IMR-90 (cell line): ENCODE measurements around the gene GNAS-AS1. TPM values are rescaled to one million over a fixed set of nuclear protein-coding genes. Genes with fewer than 3 reads are reported as not detected.

ENCODE experiments used
- ATAC-seq: fragments of 200-7000 bp; cut with Tn5 transposase; 2 replicates; pipeline ENCODE4 v1.9.1; 2020; ENCODE audit warnings: low read depth, mild to moderate bottlenecking, moderate library complexity
- BruUV-seq: library from RNA; stranded (reverse); fragments of 400-500 nt; replicated peaks from 2 replicates; lab custom pipeline; 2021; lab: Mats Ljungman, UMichigan
- CTCF ChIA-PET: fragments of 300-600 bp; formaldehyde crosslinking; extraction: SDS; loops from one replicate; lab custom pipeline; 2021; ENCODE audit warnings: antibody characterized with exemption; lab: Yijun Ruan, JAX
- POLR2A ChIA-PET: fragments of 300-600 bp; sonication (Branson Sonifier 250); formaldehyde crosslinking; loops from one replicate; lab custom pipeline; 2022; ENCODE audit warnings: antibody characterized with exemption; ENCODE audit not compliant: unreplicated experiment; lab: Charles Lee
- DNase-seq: peaks from one replicate; pipeline ENCODE4 v3.0.0; 2013
- H2AFZ ChIP-seq: replicated peaks from 2 replicates; pipeline ENCODE3; 2013; ENCODE audit warnings: low read length, mild to moderate bottlenecking; ENCODE audit not compliant: poor library complexity
- H2AK5ac ChIP-seq: 2 replicates; pipeline ENCODE4 v1.6.1; 2013; ENCODE audit warnings: low read depth, low read length, inconsistent platforms
- H2AK9ac ChIP-seq: replicated peaks from 2 replicates; pipeline ENCODE3; 2013; ENCODE audit warnings: mild to moderate bottlenecking, low read depth, low read length, moderate library complexity; ENCODE audit not compliant: poor library complexity
- H2BK120ac ChIP-seq: 2 replicates; pipeline ENCODE4 v1.6.1; 2013; ENCODE audit warnings: low read depth, low read length, inconsistent platforms
- H2BK15ac ChIP-seq: 3 replicates; pipeline ENCODE4 v1.6.1; 2013; ENCODE audit warnings: low read depth, low read length, inconsistent platforms
- H2BK20ac ChIP-seq: 2 replicates; pipeline ENCODE4 v1.6.1; 2013; ENCODE audit warnings: low read depth, mild to moderate bottlenecking, inconsistent platforms, low read length, moderate library complexity
- H2BK5ac ChIP-seq: 2 replicates; pipeline ENCODE4 v1.6.1; 2013; ENCODE audit warnings: mild to moderate bottlenecking, low read depth, low read length, inconsistent platforms; ENCODE audit not compliant: poor library complexity, severe bottlenecking
- H3K14ac ChIP-seq: replicated peaks from 2 replicates; pipeline ENCODE4 v1.6.1; 2013; ENCODE audit warnings: low read depth, low read length, inconsistent platforms
- H3K18ac ChIP-seq: 2 replicates; pipeline ENCODE4 v1.6.1; 2013; ENCODE audit warnings: low read depth, low read length, control low read depth
- H3K23ac ChIP-seq: 2 replicates; pipeline ENCODE4 v1.6.1; 2013; ENCODE audit warnings: low read depth, low read length, inconsistent platforms
- H3K27ac ChIP-seq: 2 replicates; pipeline ENCODE4 v1.5.1; 2013; ENCODE audit warnings: mild to moderate bottlenecking, control low read depth, low read length; ENCODE audit not compliant: insufficient read depth
- H3K27me3 ChIP-seq: 2 replicates; pipeline ENCODE4 v1.6.1; 2013; ENCODE audit warnings: low read length; ENCODE audit not compliant: control insufficient read depth, insufficient read depth
- H3K36me3 ChIP-seq: 2 replicates; pipeline ENCODE4 v1.6.1; 2013; ENCODE audit warnings: low read length, mixed read lengths; ENCODE audit not compliant: control insufficient read depth, insufficient read depth
- H3K4ac ChIP-seq: 2 replicates; pipeline ENCODE4 v1.6.1; 2013; ENCODE audit warnings: low read depth, low read length, inconsistent platforms
- H3K4me1 ChIP-seq: 2 replicates; pipeline ENCODE4 v1.6.1; 2013; ENCODE audit warnings: low read length, mixed read lengths; ENCODE audit not compliant: control insufficient read depth, insufficient read depth
- H3K4me2 ChIP-seq: 2 replicates; pipeline ENCODE4 v1.6.1; 2013; ENCODE audit warnings: low read depth, mild to moderate bottlenecking, control low read depth, low read length, moderate library complexity
- H3K4me3 ChIP-seq: 2 replicates; pipeline ENCODE4 v1.5.1; 2013; ENCODE audit warnings: low read depth, mild to moderate bottlenecking, control low read depth, low read length, moderate library complexity; ENCODE audit not compliant: insufficient read depth
- H3K56ac ChIP-seq: 2 replicates; pipeline ENCODE4 v1.6.1; 2013; ENCODE audit warnings: low read length, inconsistent platforms; ENCODE audit not compliant: insufficient read depth; ENCODE audit errors: extremely low read depth
- H3K79me1 ChIP-seq, 2 experiments: 2 replicates each; pipeline ENCODE4 v1.6.1; 2013; ENCODE audit warnings: low read length in 2 of 2, inconsistent platforms in 1 of 2, low read depth in 1 of 2
- H3K9ac ChIP-seq: 2 replicates; pipeline ENCODE4 v1.6.1; 2013; ENCODE audit warnings: low read depth, low read length, control low read depth
- H3K9me1 ChIP-seq: 2 replicates; pipeline ENCODE4 v1.6.1; 2013; ENCODE audit warnings: low read length, inconsistent platforms; ENCODE audit not compliant: insufficient read depth
- H3K9me3 ChIP-seq: 2 replicates; pipeline ENCODE4 v1.6.1; 2013; ENCODE audit warnings: low read length; ENCODE audit not compliant: control insufficient read depth, insufficient read depth
- H4K20me1 ChIP-seq: 2 replicates; pipeline ENCODE4 v1.6.1; 2013; ENCODE audit warnings: low read length, inconsistent platforms; ENCODE audit not compliant: insufficient read depth
- H4K5ac ChIP-seq: 2 replicates; pipeline ENCODE4 v1.6.1; 2013; ENCODE audit warnings: mild to moderate bottlenecking, low read depth, low read length, control low read depth
- H4K8ac ChIP-seq, 2 experiments: 2 replicates each; pipeline ENCODE4 v1.6.1; 2013; ENCODE audit warnings: low read depth in 2 of 2, low read length in 2 of 2, control low read depth in 1 of 2, inconsistent platforms in 1 of 2
- H4K91ac ChIP-seq: 2 replicates; pipeline ENCODE4 v1.6.1; 2013; ENCODE audit warnings: low read depth, low read length, inconsistent platforms; ENCODE audit not compliant: insufficient read depth
- BHLHE40 ChIP-seq: fragments of 150-350 bp; IDR thresholded peaks from 2 replicates; pipeline ENCODE4 v1.6.1; 2016; ENCODE audit warnings: mild to moderate bottlenecking, low read depth, low read length
- CTCF ChIP-seq: conservative IDR thresholded peaks from 2 replicates; pipeline ENCODE4 v1.5.1; 2012; ENCODE audit warnings: mild to moderate bottlenecking, low read depth, low read length, improper control_type of control experiment
- SMC3 ChIP-seq: fragments of 150-350 bp; IDR thresholded peaks from 2 replicates; pipeline ENCODE4 v1.6.1; 2016; ENCODE audit warnings: low read depth, mild to moderate bottlenecking, antibody characterized with exemption, low read length, moderate library complexity
- whole genome bisulfite sequencing, 2 experiments: methylation state at CpG; one replicate each; pipeline versions ENCODE4 v1.1.5 to v1.1.7; 2013; ENCODE audit warnings: missing lambda C conversion rate in 2 of 2; ENCODE audit not compliant: insufficient read length in 1 of 2; ENCODE audit errors: extremely low coverage in 2 of 2; 5-methylcytosine and 5-hydroxymethylcytosine counted together
- dilution Hi-C: fragments of 300-500 bp; cut with HindIII; formaldehyde crosslinking; loops from one replicate; pipeline ENCODE4 v1.14.3; 2018; ENCODE audit warnings: low sequenced_read_pairs; ENCODE audit not compliant: unreplicated experiment
- in situ Hi-C: fragments of 300-500 bp; cut with MboI; formaldehyde crosslinking; loops from 3 replicates; pipeline ENCODE4 v1.14.3; 2019; ENCODE audit warnings: low sequenced_read_pairs, inconsistent platforms, mixed read lengths
- intact Hi-C: fragments of 100-400 bp; cut with micrococcal nuclease; formaldehyde crosslinking; loops from 2 replicates; pipeline ENCODE4 v1.10.0; 2022
- polyA plus RNA-seq, 3 experiments: library from polyadenylated mRNA; depleted of rRNA; stranded (reverse); fragments of >200 nt; gene quantifications; 2 replicates each; pipeline ENCODE4 v1.2.3, GENCODE V29; 2012; ENCODE audit warnings: low replicate concordance in 1 of 3
- total RNA-seq: library from RNA; depleted of rRNA; stranded (reverse); fragments of >200 nt; gene quantifications from 2 replicates; pipeline ENCODE4 v1.2.3, GENCODE V29; 2012

Gene GNAS-AS1
- total and polyA plus RNA-seq, 2 of the 4 experiments (the other 2 are of a cell fraction): 0.54 to 0.60 TPM

- no peak overlapping the region for H2BK120ac ChIP-seq
- H3K9me3 ChIP-seq: no peaks in the 10 kb centered on the region
- H3K27me3 ChIP-seq: peaks cover 34% of the 10 kb centered on the region
- H2BK5ac ChIP-seq: no peak overlapping the region
- H3K4me2 ChIP-seq: no peak overlapping the region
- in situ Hi-C loops: no loop called here
- H3K56ac ChIP-seq: no peak overlapping the region
- no peaks in the 10 kb centered on the region; the same call in 1 of the 2 replicates for H3K9me1 ChIP-seq
- TF ChIP-seq CTCF (no peak), BHLHE40 (no peak), SMC3 (no peak)
- ATAC-seq (no peak), DNase-seq (no peak)
- H2BK20ac ChIP-seq: no peak overlapping the region
- no peaks in the 10 kb centered on the region for H3K79me1 ChIP-seq
- no peak overlapping the region for H2AK5ac ChIP-seq
- intact Hi-C loops: loop anchor here (10.0 kb wide), 1 partner anchor 602 kb away; no protein-coding TSS in a partner anchor
- WGBS, 2 experiments: no CpG with 5 or more reads among the region's 10 CpGs
- H3K14ac ChIP-seq: no peak overlapping the region
- POLR2A ChIA-PET: no interaction called here
- H2BK15ac ChIP-seq: no peak overlapping the region
- no peak overlapping the region for H2AK9ac ChIP-seq
- H4K5ac ChIP-seq: no peak overlapping the region
- H3K4me1 ChIP-seq: no peaks in the 10 kb centered on the region; the same call in 1 of the 2 replicates
- no peak overlapping the region for H3K23ac ChIP-seq
- dilution Hi-C loops: no loop called here
- no peaks in the 10 kb centered on the region for H4K20me1 ChIP-seq
- H3K4ac ChIP-seq: no peak overlapping the region
- H3K27ac ChIP-seq: no peak overlapping the region
- no peak overlapping the region for H3K9ac ChIP-seq
- no peak overlapping the region for H4K91ac ChIP-seq
- BruUV-seq: no TSS peak
- no peak overlapping the region for H3K4me3 ChIP-seq
- H3K18ac ChIP-seq: no peak overlapping the region
- CTCF ChIA-PET: interaction anchor here (0.8 kb wide), 1 partner anchor 15 kb away, joined by 5 read pairs; no protein-coding TSS in a partner anchor
- no peak overlapping the region for H4K8ac ChIP-seq
- H3K36me3 ChIP-seq: peaks cover 7% of the 10 kb centered on the region; the same call in 1 of the 2 replicates
- H2AFZ ChIP-seq: no peak overlapping the region
Measured at GRCh38 chr20:58836616-58837204, 14.0 kb downstream of the GNAS-AS1 start.
